GM19328 (cell line): ENCODE measurements around the gene CYB5R3.
"Not testable (repeated sequence)": the region's sequence is repeated elsewhere in the genome, so short reads cannot be mapped to it uniquely, and the experiment has no call there.

Experiments used
- ATAC-seq: cut with Tn5 transposase; IDR thresholded peaks from one replicate; pipeline ENCODE4 v1.9.1; 2021; ENCODE audit warnings: mild to moderate bottlenecking, moderate library complexity; ENCODE audit not compliant: unreplicated experiment

The CYB5R3 gene

DNA sequence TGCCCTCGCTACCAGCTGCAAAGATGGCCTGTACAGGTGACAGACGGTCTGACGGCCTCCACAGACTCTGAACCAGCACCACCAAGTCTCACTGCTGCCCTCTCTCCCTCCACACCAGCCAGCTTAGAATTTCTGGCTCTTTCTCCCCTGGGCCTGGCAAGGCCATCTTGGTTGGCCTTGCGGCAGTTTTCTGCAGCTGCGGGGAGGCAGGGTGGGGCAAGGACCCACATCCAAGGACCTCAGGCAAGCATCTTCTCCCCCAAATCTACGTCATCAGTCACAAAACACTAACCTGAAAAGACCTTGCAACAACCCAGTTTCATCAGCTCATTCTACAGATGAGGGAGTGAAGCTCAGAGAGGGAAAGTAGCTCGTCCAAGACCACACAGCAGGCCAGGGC is 22.8 kb downstream of the CYB5R3 start:
- ATAC-seq = no peak

DNA sequence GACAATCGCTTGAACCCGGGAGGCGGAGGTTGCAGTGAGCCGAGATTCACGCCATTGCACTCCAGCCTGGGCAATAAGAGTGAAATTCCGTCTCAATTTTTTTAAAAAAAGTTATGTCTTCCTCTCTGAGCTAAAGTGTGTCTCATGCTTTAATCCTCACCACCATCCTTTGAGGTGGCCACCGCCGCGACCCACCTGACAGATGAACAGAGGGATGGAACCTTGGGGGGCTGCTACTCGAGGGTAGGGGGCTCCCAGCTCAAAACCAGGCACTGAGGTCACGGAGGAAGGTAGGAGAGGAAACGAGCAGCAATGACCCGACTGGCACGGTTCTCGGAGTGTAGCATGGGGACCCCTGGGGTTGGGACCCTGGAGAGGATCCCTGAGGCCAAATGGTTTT is 23.8 kb downstream of the CYB5R3 start:
- no peak for ATAC-seq

DNA sequence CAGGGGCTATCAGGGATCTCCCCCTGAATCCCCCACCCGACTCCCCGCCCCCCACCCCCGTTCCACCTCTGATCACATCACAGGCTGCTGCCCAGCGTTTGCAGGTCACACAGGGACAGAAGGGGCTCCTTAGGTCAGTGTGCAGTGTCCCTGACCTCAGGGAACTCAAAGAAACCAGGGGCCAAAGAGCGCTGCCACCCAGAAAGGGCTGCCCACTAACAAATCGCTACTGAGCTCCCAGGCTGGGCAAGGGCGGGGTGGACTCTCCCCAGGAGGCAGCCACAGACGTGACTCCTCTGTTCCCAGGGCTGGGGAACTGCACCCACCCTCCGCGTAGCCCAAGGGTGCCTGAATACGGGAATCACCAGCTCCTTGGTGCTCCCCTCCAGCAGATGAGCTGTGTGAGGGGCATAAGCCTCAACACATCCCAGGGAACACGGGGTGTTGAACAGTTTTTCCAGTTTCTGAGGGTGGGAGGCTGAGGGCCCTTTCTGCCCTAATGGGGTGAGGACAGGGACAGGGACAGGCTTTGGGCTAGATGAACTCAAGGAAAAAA is 24.6 kb downstream of the CYB5R3 start:
- no peak for ATAC-seq

DNA sequence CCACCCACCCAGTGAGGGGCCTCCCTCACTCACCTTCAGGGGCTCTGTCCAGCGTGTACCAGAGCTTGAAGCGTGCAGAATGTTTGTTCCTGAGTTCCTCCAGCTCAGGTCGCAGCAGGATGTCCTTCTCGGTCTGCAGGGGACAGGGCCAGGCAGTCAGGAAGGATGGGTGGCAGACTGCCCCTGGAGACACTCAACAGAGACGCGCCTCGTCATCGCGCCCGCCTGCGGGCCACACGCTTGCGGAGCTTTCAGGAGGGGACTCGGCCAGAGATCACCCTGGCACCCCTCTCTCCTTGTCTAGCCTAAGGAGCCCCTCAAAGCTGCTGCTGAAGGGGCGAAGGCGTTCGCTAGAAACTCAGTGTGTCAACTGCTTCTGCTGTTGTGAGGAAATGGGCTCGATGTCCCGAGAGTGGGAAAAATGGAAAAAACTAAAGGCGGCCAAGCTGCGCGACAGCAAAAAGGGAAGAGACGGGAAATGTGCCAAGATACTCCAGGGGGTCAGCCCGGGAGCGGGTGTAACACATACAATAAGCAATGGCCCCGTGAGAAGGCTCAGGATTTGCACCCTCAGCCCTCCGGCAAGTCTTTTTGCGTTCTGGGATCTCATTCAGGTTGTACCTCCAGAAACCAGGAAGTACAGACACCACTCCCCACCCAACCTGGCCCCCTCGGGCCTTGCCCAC is 25.3 kb downstream of the CYB5R3 start:
- no peak for ATAC-seq

DNA sequence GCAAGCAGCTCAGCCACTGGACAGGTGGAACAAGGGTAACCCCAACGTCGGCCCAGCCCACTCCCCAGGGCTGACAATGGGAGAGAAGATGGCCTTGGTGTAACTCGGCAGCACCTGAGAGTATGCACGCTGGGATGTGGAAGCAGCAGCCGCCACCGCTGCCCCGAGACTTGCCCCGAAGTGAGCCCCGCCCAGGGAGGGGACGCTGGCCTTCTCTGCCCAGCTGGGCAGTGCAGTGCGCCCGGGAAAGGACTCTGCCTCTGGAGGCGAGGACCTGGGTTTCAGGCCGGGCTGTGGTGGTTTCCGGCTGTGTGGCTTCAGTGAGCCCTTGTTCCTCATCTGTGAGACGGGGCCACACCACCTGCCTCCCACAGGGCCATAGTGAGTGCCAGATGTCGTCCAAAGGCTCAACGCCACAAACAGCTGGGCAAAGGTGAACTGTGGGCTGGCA is 25.9 kb downstream of the CYB5R3 start:
- no peak for ATAC-seq

DNA sequence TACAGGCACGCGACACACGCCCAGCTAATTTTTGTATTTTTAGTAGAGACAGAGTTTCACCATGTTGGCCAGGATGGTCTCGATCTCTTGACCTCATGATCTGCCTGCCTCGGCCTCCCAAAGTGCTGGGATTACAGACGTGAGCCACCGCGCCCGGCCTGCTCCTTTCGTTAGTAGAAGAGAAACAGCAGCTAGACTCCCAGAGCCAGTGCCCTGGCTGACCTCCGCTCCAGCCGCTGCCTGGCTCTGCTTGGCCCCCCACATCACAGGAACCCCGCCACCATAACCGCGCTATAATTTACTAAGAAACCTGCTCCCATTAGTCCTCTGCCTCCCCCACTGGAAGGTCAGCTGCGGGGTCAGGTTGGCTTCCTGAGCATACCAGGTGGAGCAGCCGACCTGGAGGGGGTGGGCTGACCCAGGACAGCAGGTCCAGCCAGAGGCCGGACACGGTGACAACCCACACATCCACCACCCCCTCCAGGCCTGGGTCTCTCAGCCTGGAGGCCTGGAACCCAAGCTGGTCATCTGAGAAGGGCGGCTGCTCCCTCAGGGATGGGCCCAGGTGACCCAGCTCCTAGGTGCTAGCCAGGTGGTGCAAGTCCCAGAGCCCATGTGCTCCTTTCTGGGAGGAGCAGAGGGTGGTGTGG is 27.0 kb downstream of the CYB5R3 start:
- no peak for ATAC-seq

DNA sequence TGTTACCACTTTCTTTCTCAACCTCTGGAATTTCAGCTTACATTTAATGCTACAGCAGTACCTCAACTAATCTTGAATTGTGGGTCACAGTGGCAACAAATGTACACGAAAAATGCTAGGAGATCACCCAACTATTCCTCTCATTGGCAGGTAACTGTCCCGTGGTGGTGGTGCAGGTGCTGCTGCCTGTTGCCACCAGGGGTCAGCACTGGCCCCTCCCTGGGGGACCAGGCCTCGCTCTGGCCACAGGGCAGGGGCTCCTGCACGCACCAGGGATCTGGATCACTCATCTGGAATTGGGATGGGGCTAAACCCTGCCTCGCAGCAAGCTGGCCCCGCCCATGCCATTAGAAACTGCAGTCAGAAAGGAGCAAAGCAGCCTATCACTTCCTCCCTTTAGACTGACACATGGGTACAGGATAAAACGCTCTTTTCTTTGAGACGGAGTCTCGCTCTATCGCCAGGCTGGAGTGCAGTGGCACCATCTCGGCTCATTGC is 27.6 kb downstream of the CYB5R3 start:
- ATAC-seq = no peak

DNA sequence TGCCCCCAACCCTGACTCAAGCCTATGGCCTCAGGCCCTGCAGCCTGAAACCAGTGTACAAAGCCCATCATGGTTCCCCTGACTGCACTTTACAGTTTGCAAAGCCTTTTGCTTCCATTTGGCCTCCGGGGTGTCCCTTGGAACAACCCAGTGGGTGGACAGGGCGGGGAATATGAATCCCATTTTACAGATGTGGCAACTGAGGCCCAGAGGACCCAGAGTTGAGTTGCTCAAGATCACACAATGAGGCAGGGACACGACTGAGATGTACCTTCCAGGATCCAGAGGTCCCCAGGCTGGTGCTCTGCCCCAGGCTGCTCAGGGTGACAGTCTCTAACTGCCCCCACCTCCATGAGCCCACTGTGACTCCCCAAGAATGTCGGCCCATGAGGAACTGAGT is 29.1 kb downstream of the CYB5R3 start:
- ATAC-seq = no peak

DNA sequence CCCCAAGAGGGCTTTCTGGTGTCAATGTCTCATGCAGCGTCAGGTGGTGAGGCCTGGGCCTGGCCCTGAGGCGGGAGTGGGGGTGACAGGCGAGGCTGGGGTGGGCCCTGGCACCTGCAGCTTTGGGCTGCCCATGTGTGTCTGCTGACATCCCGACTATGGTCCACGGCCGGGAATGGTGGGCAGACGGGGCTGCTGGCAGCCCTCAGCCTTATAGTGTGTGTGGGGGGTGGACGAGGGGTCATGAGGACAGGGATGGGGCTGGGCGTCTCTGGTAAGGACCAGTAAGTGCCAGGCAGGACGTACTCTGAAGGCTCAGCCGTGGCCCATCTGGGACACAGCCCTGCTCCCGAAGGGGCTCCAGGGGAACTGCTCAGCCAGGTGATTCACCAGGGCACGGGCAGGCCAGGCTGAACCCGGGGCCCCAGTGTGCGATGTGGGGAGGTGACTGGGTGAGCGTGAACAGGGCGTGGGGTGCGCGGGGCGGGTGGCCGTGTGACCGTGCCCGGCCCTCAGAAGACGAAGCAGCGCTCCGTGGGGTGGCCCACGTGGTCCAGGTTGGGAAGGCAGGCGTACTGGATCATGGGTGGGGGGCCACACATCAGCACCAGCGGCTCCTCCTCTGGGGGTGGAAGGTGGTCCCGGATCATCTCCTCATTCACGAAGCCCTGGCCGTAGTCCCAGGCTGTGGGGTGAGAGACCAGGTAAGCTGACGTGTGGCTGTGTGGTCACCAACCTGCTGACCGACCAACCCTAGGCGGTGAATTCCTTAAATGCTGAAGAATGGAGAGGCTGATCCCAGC is 29.7 kb downstream of the CYB5R3 start:
- ATAC-seq = no peak

DNA sequence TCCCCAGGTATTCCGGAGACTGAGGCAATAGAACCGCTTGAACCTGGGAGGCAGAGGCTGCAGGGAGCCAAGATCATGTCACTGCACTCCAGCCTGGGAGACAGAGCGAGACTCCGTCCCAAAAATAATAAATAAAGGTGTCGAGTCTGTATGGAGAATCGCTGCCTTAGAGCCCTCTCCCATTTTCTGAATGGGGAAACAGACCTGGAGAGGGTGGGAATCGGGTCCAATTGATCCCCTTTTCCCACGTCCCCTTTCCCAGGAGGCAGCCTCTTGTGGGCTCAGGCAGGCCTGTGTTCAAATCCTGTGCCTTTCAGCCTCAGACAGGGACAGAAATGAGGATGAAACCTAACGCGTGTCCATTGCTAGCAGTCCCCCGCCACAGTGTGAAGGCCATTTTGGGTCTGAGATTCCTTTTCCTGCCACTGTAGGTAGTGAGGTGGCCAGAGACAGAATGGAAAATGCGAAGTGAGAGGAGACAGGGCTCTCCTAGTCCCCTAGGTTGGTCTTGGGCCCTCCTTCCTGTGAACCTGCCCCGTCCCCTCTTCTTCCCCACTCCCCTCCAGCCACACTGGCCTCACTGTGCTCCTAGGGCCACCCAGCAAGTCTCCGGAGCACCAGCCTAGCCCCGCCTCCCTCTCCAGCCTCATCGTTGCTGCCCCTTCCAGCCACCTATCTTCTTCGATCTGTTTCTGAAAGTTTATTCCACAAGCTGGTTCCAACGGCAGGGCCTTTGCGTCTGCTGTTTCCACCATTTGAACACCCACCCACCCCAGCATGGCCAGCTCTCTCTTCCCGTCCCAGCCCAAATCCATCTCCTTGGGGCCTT is 31.8 kb downstream of the CYB5R3 start:
- no peak for ATAC-seq

DNA sequence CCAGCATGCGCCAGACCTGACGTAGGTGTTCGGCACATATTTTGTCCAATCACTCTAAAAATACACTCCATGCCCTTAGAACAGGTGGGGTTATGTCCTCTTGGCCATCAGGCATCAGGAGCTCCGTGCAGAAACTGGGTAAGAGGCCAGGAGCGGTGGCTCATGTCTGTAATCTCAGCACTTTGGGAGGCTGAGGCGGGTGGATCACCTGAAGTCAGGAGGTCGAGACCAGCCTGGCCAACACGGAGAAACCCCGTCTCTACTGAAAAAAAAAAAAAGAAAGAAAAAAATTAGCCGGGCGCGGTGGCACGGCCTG is 33.4 kb downstream of the CYB5R3 start:
- ATAC-seq = not testable (repeated sequence)

DNA sequence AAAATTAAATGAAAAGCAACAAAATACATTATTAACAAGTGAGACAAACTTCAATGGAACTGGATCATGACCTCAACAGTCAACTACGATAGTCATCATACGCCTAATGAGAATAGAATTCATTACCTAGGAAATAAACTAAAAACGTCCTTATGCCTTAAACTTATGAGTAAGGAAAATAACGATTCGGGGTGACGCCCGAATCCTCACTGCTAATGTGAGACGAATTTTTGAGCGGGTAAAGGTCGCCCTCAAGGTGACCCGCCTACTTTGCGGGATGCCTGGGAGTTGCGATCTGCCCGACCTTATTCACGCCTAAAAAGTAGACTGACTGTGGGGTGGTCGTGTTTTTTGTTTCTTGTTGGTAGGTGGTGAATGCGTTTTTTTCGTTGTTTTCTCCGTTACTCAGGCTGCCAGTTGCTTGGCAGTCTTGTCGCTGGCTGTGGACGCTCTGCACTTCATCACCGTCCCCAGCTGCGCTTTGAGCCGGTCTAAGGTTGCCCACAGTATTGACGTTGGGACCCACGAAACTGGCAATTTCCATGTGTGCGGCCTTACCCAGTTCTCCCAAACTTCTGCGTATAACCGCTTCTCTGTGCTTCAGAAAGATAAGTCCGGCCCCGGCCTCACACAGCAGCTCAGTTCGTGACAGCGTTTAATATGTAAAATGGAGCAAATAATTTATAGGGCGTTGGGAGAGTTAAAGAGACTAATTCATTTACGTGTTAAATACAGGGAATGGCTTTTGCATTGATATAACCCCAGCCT is 33.9 kb downstream of the CYB5R3 start:
- peak; percentile 47 for ATAC-seq

DNA sequence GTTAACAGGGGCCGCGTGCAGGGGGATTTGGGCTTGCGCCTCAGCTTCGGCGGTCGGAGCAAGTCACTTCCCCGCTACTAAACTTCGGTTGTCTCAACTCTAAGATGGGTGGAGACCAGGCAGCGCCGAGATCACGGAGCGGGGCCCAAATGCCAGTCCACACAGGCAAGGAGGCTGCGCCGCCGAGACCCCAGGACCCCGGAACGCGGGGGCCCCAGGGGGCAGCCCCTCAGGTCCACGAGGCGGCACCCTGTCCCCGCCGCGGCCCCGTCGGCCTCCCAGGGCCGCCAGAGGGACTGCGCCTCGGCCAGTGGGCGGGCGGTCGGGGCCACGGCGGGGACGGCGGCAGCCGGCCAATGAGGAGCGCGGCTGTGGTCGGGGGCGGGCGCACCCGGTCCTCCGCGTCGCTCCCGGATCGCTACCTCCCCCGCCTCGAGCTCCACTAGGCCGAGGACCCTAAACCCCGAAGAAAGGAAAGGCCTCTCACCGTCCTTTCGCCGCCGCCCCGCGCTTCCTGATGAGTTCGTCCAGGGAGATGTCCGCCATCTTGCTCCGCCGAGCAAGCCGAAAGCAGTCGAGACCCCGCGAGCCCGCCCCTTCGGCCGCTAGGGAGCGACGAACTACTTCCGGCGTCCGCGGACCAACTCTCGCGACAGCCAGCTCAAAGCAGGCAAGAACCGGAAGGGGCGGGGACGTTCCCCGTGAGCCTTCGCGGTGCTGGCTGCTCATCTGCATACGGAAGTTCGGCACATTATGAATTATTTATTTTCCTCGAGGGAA is 34.7 kb downstream of the CYB5R3 start, which contains the start of gene POLDIP3:
TSS of gene POLDIP3 (minus strand) at position 572 of the 780 bp plus-strand sequence. CDS start at position 546, 26 bp downstream.
- ATAC-seq = peak; percentile 71

DNA sequence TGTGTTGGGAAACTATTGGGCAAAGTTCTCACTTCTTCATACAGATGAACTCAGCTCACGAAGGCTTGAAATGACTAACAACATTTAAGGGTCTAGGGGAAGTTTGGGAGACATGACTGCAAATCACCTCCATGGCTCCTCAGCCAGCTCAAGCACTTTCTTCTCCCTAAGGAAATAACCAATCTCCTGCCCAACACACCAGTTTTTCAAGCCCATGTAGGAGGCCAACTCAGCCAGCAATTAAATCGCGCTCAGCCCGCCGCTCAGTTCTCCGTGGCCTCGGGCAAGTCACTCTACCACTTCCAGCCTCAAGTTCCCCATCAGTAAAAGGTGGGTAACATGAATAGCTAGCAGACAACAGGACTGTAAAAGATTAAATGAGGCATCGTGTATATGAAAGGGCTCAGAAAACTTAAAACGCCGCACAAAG is 35.3 kb downstream of the CYB5R3 start:
- no peak for ATAC-seq

DNA sequence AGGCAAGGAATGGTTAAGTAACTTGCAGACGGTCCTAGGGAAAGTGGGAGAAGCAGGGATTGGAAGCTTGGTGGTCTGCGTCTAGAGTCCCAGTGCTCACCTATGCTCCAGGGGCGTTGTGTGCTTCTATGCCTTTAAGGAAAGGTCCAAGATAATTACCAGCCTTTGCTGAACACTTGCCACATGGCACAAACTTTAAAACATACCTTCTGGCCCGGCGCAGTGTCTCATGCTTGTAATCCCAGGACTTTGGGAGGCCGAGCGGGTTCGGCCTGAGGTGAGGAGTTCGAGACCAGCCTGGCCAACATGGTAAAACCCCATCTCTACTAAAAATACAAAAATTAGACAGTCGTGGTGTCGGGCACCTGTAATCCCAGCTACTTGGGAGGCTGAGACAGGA is 36.9 kb downstream of the CYB5R3 start:
- no peak for ATAC-seq

DNA sequence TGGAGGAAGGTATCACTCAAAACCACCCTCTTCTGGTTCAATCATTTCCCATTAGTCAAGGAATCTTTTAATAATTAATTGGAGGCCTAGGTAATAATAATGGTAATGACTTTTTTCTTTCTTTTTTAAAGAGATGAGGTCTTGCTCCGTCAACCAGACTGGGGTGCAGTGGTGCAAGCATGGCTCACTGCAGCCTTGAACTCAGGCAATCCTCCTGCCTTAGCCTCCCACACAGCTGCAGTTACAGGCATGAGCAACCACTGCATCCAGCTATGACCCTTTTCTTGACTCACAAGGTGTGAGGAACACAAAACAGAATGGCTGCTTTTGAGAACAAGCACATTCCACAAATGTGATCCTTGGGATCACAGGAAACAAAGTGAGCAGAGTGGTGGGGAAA is 38.1 kb downstream of the CYB5R3 start:
- no peak for ATAC-seq

DNA sequence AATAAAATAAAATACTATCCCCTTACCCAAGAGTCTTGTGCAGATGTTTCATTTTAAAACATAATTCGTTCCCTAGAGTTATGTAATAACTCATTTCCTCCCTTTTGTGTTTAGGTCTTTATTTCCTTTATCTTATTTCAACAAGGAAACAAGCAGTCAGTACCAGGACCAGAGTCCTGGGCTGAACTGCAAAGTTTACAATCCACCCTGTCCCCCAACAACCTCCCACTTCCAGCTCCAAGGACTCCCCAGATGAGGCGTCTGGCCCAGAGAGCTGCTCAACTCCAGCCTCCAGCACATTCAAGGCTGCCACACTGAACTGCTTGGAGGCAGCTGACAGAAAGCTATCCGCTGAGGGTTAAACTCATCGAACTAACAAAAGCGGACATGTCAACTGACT is 39.0 kb downstream of the CYB5R3 start:
- no peak for ATAC-seq

DNA sequence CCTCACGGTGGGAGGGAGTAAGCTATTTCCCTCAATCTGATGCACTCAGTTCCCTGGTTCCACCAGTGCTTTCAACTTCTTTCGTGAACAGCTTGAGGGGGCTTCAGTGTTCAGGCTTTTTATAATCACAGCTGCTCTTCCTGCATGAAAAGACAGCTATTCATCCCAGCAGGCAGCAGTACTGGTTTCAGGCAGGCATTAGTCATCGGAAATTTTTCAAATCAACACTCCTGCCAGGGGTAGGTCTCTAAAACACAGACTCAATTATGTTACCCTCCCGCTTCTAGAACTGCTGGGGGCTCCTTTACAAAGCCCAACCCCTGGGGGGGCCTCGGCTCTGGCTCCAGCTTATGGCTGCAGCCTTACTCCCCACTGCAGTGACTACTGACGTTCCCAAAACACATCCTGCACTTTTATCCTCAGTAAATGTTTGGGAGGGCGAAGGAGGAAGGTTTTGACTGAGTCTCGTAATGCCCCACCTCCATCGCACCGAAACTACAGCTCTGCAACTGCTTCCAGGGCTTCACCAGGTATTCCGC is 40.3 kb downstream of the CYB5R3 start:
- no peak for ATAC-seq
